ENCODE data around the gene CLIP2. TPM values are rescaled to one million over a fixed set of nuclear protein-coding genes. Genes with fewer than 3 reads are reported as not detected.
"Not testable (repeated sequence)": the region's sequence is repeated elsewhere in the genome, so short reads cannot be mapped to it uniquely, and the experiment has no call there.

The CLIP2 gene
- total RNA-seq, 1 experiment from 2014 or later, result 21.6 TPM

GRCh38 chr7:74254858-74255379, 34.3 kb upstream of the CLIP2 start:
- WGBS (ENCODE audit: extremely low coverage, insufficient read length, low lambda C conversion rate), result no CpG with 5 or more reads among the region's 20 CpGs
- Histone ChIP-seq H2BK12ac (ENCODE audit: insufficient read length, low read depth, low read length) (no peak overlapping the region), H2AK5ac (ENCODE audit: insufficient read length, low read length) (no peak overlapping the region), H3K4me2 (ENCODE audit: insufficient read depth, insufficient read length, low read length) (peak overlapping the region; percentile 80), H3K27me3 (ENCODE audit: insufficient read depth, low read length) (no peaks in the 10 kb centered on the region), H2AFZ (ENCODE audit: low read length) (no peak overlapping the region), H3K56ac (ENCODE audit: insufficient read length, low read depth, low read length) (no peak overlapping the region), H2BK120ac (ENCODE audit: low read depth, low read length, poor library complexity, severe bottlenecking) (no peak overlapping the region), H3K4me1 (ENCODE audit: insufficient read depth, low read length) (no peaks in the 10 kb centered on the region; the same call in 1 of the 2 replicates), H3K9me3 (ENCODE audit: control insufficient read depth, low read depth, low read length) (no peaks in the 10 kb centered on the region), H3K27ac (ENCODE audit: insufficient read length, low read depth, low read length) (no peak overlapping the region), H3K79me2 (ENCODE audit: insufficient read depth, low read length) (peaks cover 5% of the 10 kb centered on the region; the same call in 1 of the 2 replicates), H2BK20ac (ENCODE audit: low read depth, low read length, poor library complexity, severe bottlenecking) (no peak overlapping the region), H3K23me2 (ENCODE audit: insufficient read length, low read depth, low read length, poor library complexity, severe bottlenecking) (peaks cover 7% of the 10 kb centered on the region), H4K8ac (replicated peaks; ENCODE audit: insufficient read length, low read depth, low read length) (no peak overlapping the region), H4K91ac (ENCODE audit: insufficient read length, low read depth, low read length) (no peak overlapping the region), H2BK5ac (ENCODE audit: insufficient read length, low read length) (no peak overlapping the region), H4K20me1 (ENCODE audit: control insufficient read depth, insufficient read depth, insufficient read length) (no peaks in the 10 kb centered on the region), H3K14ac (ENCODE audit: insufficient read depth, low read length) (peak overlapping the region; percentile 79; the same call in 1 of the 2 replicates), H4K5ac (ENCODE audit: insufficient read length, low read depth, low read length) (no peak overlapping the region), H3K18ac (ENCODE audit: insufficient read length, low read depth, low read length) (no peak overlapping the region), H2BK15ac (ENCODE audit: low read depth, low read length) (no peak overlapping the region), H3K79me1 (ENCODE audit: insufficient read depth, low read depth, low read length, poor library complexity, severe bottlenecking) (peaks cover 4% of the 10 kb centered on the region), H3T11ph (ENCODE audit: low read length) (no peak overlapping the region), H3K9ac (ENCODE audit: extremely low read depth, insufficient read length, low read length) (peak overlapping the region; percentile 81), H3K4ac (ENCODE audit: low read depth, low read length) (no peak overlapping the region), H3K23ac (ENCODE audit: insufficient read length, low read depth, low read length) (no peak overlapping the region)
- peaks cover 0 to 15% of the 10 kb centered on the region in 2 experiments; a peak in 3 of 4 replicates for H3K4me1 Mint-ChIP-seq
- no peaks in the 10 kb centered on the region for H3K9me3 Mint-ChIP-seq
- DNase-seq, result no peak
- H3K27me3 Mint-ChIP-seq (ENCODE audit: low read depth), result no peaks in the 10 kb centered on the region
- H3K36me3 Mint-ChIP-seq (ENCODE audit: insufficient read depth in 1 of 3, low read depth in 3 of 3), result peaks cover 16 to 28% (median 25%) of the 10 kb centered on the region in 3 experiments; a peak in 6 of 7 replicates
- no peak for TF ChIP-seq CTCF (conservative IDR thresholded peaks at IDR 0.05)
- H3K4me3 Mint-ChIP-seq, result peak overlapping the region; percentile 95 to 99
- peak overlapping the region; percentile 85 to 100 (median 99); a peak in 4 of 7 replicates for H3K27ac Mint-ChIP-seq

GRCh38 chr7:74255461-74255860, 33.7 kb upstream of the CLIP2 start:
- not testable (repeated sequence) for H3K23ac ChIP-seq (ENCODE audit: insufficient read length, low read depth, low read length); H3K79me1 ChIP-seq (ENCODE audit: insufficient read depth, low read depth, low read length, poor library complexity, severe bottlenecking); H3K9me3 Mint-ChIP-seq; H3K9ac ChIP-seq (ENCODE audit: extremely low read depth, insufficient read length, low read length); H3K56ac ChIP-seq (ENCODE audit: insufficient read length, low read depth, low read length); H4K8ac ChIP-seq (replicated peaks; ENCODE audit: insufficient read length, low read depth, low read length); H2BK12ac ChIP-seq (ENCODE audit: insufficient read length, low read depth, low read length); H3K23me2 ChIP-seq (ENCODE audit: insufficient read length, low read depth, low read length, poor library complexity, severe bottlenecking); H3K27me3 ChIP-seq (ENCODE audit: insufficient read depth, low read length); H2AK5ac ChIP-seq (ENCODE audit: insufficient read length, low read length); H3K79me2 ChIP-seq (ENCODE audit: insufficient read depth, low read length); H2BK120ac ChIP-seq (ENCODE audit: low read depth, low read length, poor library complexity, severe bottlenecking); H3K18ac ChIP-seq (ENCODE audit: insufficient read length, low read depth, low read length); DNase-seq; H2AFZ ChIP-seq (ENCODE audit: low read length); H2BK5ac ChIP-seq (ENCODE audit: insufficient read length, low read length); H4K91ac ChIP-seq (ENCODE audit: insufficient read length, low read depth, low read length); H3K9me3 ChIP-seq (ENCODE audit: control insufficient read depth, low read depth, low read length); H3K4me1 ChIP-seq (ENCODE audit: insufficient read depth, low read length); H3K4ac ChIP-seq (ENCODE audit: low read depth, low read length); H3K27me3 Mint-ChIP-seq (ENCODE audit: low read depth); H3K27ac ChIP-seq (ENCODE audit: insufficient read length, low read depth, low read length); H2BK15ac ChIP-seq (ENCODE audit: low read depth, low read length); H3K27ac Mint-ChIP-seq; H4K20me1 ChIP-seq (ENCODE audit: control insufficient read depth, insufficient read depth, insufficient read length); H3K14ac ChIP-seq (ENCODE audit: insufficient read depth, low read length); H4K5ac ChIP-seq (ENCODE audit: insufficient read length, low read depth, low read length); H2BK20ac ChIP-seq (ENCODE audit: low read depth, low read length, poor library complexity, severe bottlenecking); H3T11ph ChIP-seq (ENCODE audit: low read length)
- H3K4me3 Mint-ChIP-seq, result peak overlapping the region; percentile 95 to 99; a peak in 4 of 5 replicates
- H3K4me2 ChIP-seq (ENCODE audit: insufficient read depth, insufficient read length, low read length), result peak overlapping the region; percentile 80
- WGBS (ENCODE audit: extremely low coverage, insufficient read length, low lambda C conversion rate), result no CpG with 5 or more reads among the region's 6 CpGs
- peaks cover 0 to 15% of the 10 kb centered on the region in 2 experiments; a peak in 3 of 4 replicates for H3K4me1 Mint-ChIP-seq
- H3K36me3 Mint-ChIP-seq (ENCODE audit: insufficient read depth in 1 of 3, low read depth in 3 of 3), result peaks cover 12 to 23% (median 19%) of the 10 kb centered on the region in 3 experiments; a peak in 6 of 7 replicates

Measured in H9 (cell line).